GM12878 (cell line): ENCODE data around the gene RETN. TPM values are rescaled to one million over a fixed set of nuclear protein-coding genes. Genes with fewer than 3 reads are reported as not detected.
"Not testable (repeated sequence)": the region's sequence is repeated elsewhere in the genome, so short reads cannot be mapped to it uniquely, and the experiment has no call there.

Experiments
- ATAC-seq: fragments of 200-7000 bp; cut with Tn5 transposase; 3 replicates; pipeline ENCODE4 v1.9.1; 2020; ENCODE audit warnings: mild to moderate bottlenecking, moderate library complexity
- BruUV-seq: library from RNA; stranded (reverse); fragments of 400-500 nt; replicated peaks from 2 replicates; lab custom pipeline; 2021; lab: Mats Ljungman, UMichigan
- CTCF ChIA-PET: fragments of 300-600 bp; sonication (Branson Sonifier 250); formaldehyde crosslinking; extraction: SDS; loops from one replicate; lab custom pipeline; 2021; ENCODE audit warnings: inconsistent platforms; lab: Yijun Ruan, JAX
- POLR2A ChIA-PET: fragments of 350-600 bp; formaldehyde crosslinking; extraction: SDS; loops from one replicate; lab custom pipeline; 2021; ENCODE audit warnings: inconsistent platforms; lab: Charles Lee
- RAD21 ChIA-PET: fragments of 300-600 bp; sonication (Branson Sonifier 250); formaldehyde crosslinking; loops from one replicate; lab custom pipeline; 2023; ENCODE audit warnings: antibody characterized with exemption; ENCODE audit not compliant: unreplicated experiment; lab: Charles Lee
- SMC1A ChIA-PET: fragments of 300-600 bp; sonication (Branson Sonifier 250); formaldehyde crosslinking; loops from one replicate; lab custom pipeline; 2023; ENCODE audit not compliant: unreplicated experiment, uncharacterized antibody; lab: Charles Lee
- DNase-seq: peaks from one replicate; pipeline ENCODE4 v3.0.0-alpha.2; 2011; ENCODE audit warnings: low read depth, low spot score
- FAIRE-seq: peaks from 3 replicates; lab custom pipeline; 2011; peaks lifted over from hg19 to GRCh38; lab: Jason Lieb, UNC
- H2AFZ ChIP-seq: 2 replicates; pipeline ENCODE4 v1.6.0; 2011; ENCODE audit warnings: low read depth, low read length, control low read depth; ENCODE audit not compliant: control insufficient read depth
- H3K27ac ChIP-seq: 2 replicates; pipeline ENCODE4 v1.5.1; 2011; ENCODE audit warnings: control low read depth; ENCODE audit not compliant: control insufficient read depth, insufficient read depth
- H3K27me3 ChIP-seq, 2 experiments: replicated peaks in 1 of 2; 2 replicates each; pipeline versions ENCODE4 v1.6.0 to v1.6.1; 2011; ENCODE audit warnings: low read length in 1 of 2; ENCODE audit not compliant: control insufficient read depth in 2 of 2, insufficient read depth in 2 of 2
- H3K36me3 ChIP-seq, 2 experiments: 2 replicates each; pipeline ENCODE4 v1.5.1; 2011; ENCODE audit warnings: low read length in 1 of 2; ENCODE audit not compliant: control insufficient read depth in 2 of 2, insufficient read depth in 2 of 2
- H3K4me1 ChIP-seq: 2 replicates; pipeline ENCODE4 v1.6.1; 2011; ENCODE audit warnings: mild to moderate bottlenecking, low read length, moderate library complexity, mixed read lengths; ENCODE audit not compliant: control insufficient read depth, insufficient read depth
- H3K4me2 ChIP-seq: 2 replicates; pipeline ENCODE4 v1.6.0; 2011; ENCODE audit warnings: control low read depth; ENCODE audit not compliant: control insufficient read depth, insufficient read depth
- H3K4me3 ChIP-seq: fragments of 200-600 bp; sonication (generic); 2 replicates; pipeline ENCODE4 v1.5.1; 2016
- H3K79me2 ChIP-seq: 2 replicates; pipeline ENCODE4 v1.6.0; 2011; ENCODE audit warnings: low read length; ENCODE audit not compliant: control insufficient read depth, insufficient read depth
- H3K9ac ChIP-seq: 2 replicates; pipeline ENCODE4 v1.8.0; 2011; ENCODE audit warnings: low read length, control low read depth, mixed read lengths; ENCODE audit not compliant: control insufficient read depth, insufficient read depth
- H3K9me3 ChIP-seq: replicated peaks from 3 replicates; pipeline ENCODE4 v1.5.1; 2011; ENCODE audit warnings: mild to moderate bottlenecking, low read length; ENCODE audit not compliant: control insufficient read depth, insufficient read depth
- H4K20me1 ChIP-seq: 2 replicates; pipeline ENCODE4 v1.6.0; 2011; ENCODE audit not compliant: control insufficient read depth, insufficient read depth
- ATF2 ChIP-seq: IDR thresholded peaks from 2 replicates; pipeline ENCODE4 v1.6.1; 2012; ENCODE audit warnings: low read length, inconsistent platforms
- KLF5 ChIP-seq: fragments of 450-650 bp; IDR thresholded peaks from 2 replicates; pipeline ENCODE4 v1.6.1; 2014; ENCODE audit warnings: mild to moderate bottlenecking; ENCODE audit not compliant: partially characterized antibody
- MEF2A ChIP-seq: IDR thresholded peaks from 2 replicates; pipeline ENCODE4 v1.6.1; 2011; ENCODE audit warnings: low read depth, mild to moderate bottlenecking, low read length, moderate library complexity; ENCODE audit not compliant: insufficient read depth
- SIX5 ChIP-seq: IDR thresholded peaks from 2 replicates; pipeline ENCODE4 v1.6.1; 2011; ENCODE audit warnings: mild to moderate bottlenecking, low read depth, low read length, moderate library complexity; ENCODE audit not compliant: severe bottlenecking
- SMAD5 ChIP-seq: IDR thresholded peaks from 2 replicates; pipeline ENCODE4 v1.6.1; 2016; ENCODE audit warnings: antibody characterized with exemption, low read depth
- SRF ChIP-seq, 2 experiments: IDR thresholded peaks; 2 replicates each; pipeline ENCODE4 v1.6.1; 2011; ENCODE audit warnings: low read depth in 2 of 2, low read length in 2 of 2, mild to moderate bottlenecking in 1 of 2, moderate library complexity in 1 of 2
- WGBS: methylation state at CpG from one replicate; pipeline ENCODE4 v1.1.6; 2016; ENCODE audit warnings: low lambda C conversion rate; ENCODE audit not compliant: insufficient replicate concordance, insufficient coverage; ENCODE audit errors: missing lambda C conversion rate; 5-methylcytosine and 5-hydroxymethylcytosine counted together
- in situ Hi-C: fragments of 300-500 bp; cut with MboI; formaldehyde crosslinking; loops from 9 replicates; pipeline ENCODE4 v1.14.3; 2018; ENCODE audit warnings: mixed read lengths
- intact Hi-C: fragments of 100-400 bp; cut with micrococcal nuclease; formaldehyde crosslinking; loops from one replicate; pipeline ENCODE4 v1.14.2; 2022; ENCODE audit not compliant: unreplicated experiment
- polyA plus RNA-seq, 11 experiments: library from polyadenylated mRNA; depleted of rRNA in 4 of 11; unstranded in 6 of 11; stranded (reverse) in 5 of 11; fragments of >200 nt; fragmentation: Nextera tagmentation in 4 of 11; fragmentation: Illumina TruSeq in 1 of 11; extraction: Ambion mirVana in 4 of 11; extraction: Trizol in 1 of 11; gene quantifications; 1 replicate in 1 of 11; 2 replicates in 10 of 11; pipeline versions ENCODE4 v1.2.1 to v1.2.3, GENCODE V29; 2011 to 2016; ENCODE audit warnings: inconsistent platforms in 2 of 11, missing spikeins in 2 of 11, low read depth in 1 of 11
- total RNA-seq, 4 experiments: library from RNA; depleted of rRNA in 3 of 4; stranded (reverse); fragments of >200 nt in 3 of 4; fragmentation: Illumina TruSeq in 1 of 4; extraction: Trizol in 1 of 4; gene quantifications; 2 replicates each; pipeline versions ENCODE4 v1.2.1 to v1.2.3, GENCODE V29; 2013 to 2021

RETN gene
- total and polyA plus RNA-seq, 10 of the 15 experiments (the other 5 are each of a cell fraction or from before 2014, with no cell fraction given) = 0.26 TPM; not detected in 9

DNA sequence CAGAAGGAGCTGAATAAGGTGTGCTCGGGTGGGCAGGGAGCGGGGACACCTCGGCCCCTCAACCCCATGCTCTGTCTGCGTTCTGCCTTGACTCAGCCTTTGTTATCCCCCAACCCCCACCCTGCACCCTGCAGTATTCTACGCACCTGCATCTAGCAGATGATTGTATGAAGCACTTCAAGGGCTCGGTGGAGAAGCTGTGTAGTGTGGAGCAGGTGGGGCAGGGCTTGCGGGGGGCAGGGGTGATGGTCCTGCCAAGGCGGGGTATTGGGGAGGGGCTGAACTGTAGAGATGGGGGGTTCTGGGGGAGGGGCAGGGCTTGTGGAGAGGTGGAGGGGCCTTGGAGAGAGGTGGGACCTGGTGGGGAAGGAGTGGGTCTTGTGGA is 25.8 kb upstream of the RETN start:
- RAD21 ChIA-PET = no interaction called here
- Histone ChIP-seq H3K9me3 (no peaks in the 10 kb centered on the region; the same call in 2 of the 3 replicates), H3K27me3 (no peaks in the 10 kb centered on the region), H3K4me3 (no peak overlapping the region), H3K79me2 (peaks cover 4% of the 10 kb centered on the region), H3K36me3 (peaks cover 0 to 7% of the 10 kb centered on the region in 2 experiments; a peak in 3 of 4 replicates), H4K20me1 (no peaks in the 10 kb centered on the region), H3K27ac (no peak overlapping the region), H3K4me2 (no peak overlapping the region), H2AFZ (no peak overlapping the region), H3K4me1 (peaks cover 5% of the 10 kb centered on the region), H3K9ac (no peak overlapping the region)
- no peak for TF ChIP-seq MEF2A
- no peak for TF ChIP-seq ATF2
- TF ChIP-seq SMAD5 = no peak
- no peak for TF ChIP-seq SRF (IDR thresholded peaks at IDR 0.05; ENCODE audit: low read depth in 2 of 2, low read length in 2 of 2)
- TF ChIP-seq KLF5 = no peak
- no peak for TF ChIP-seq SIX5
- SMC1A ChIA-PET = no interaction called here
- DNase-seq (no peak), ATAC-seq (no peak), FAIRE-seq (no peak)
- in situ Hi-C loops = no loop called here
- POLR2A ChIA-PET = no interaction called here
- CTCF ChIA-PET = interaction anchor here (0.7 to 1.2 kb wide), 2 partner anchors 13 to 74 kb away, joined by 3 read pairs; partner anchors contain the start of gene PET100
- intact Hi-C loops = no loop called here
- WGBS = 94% methylated on average over 8 of the region's 8 CpGs
- BruUV-seq = no TSS peak

- H3K36me3 ChIP-seq, H3K27ac ChIP-seq, H3K9me3 ChIP-seq, BruUV-seq, in situ Hi-C loops, H3K4me1 ChIP-seq, DNase-seq, RAD21 ChIA-PET, CTCF ChIA-PET, ATAC-seq, intact Hi-C loops, H3K4me2 ChIP-seq, SMC1A ChIA-PET, H2AFZ ChIP-seq, H3K4me3 ChIP-seq, H4K20me1 ChIP-seq, H3K27me3 ChIP-seq, FAIRE-seq, H3K9ac ChIP-seq, H3K79me2 ChIP-seq: not testable (repeated sequence)
- POLR2A ChIA-PET = interaction anchor here (0.6 kb wide), 1 partner anchor 18 kb away, joined by 5 read pairs; no protein-coding TSS in a partner anchor
- 72% methylated on average over 9 of the region's 10 CpGs for WGBS
These were observed 25.0 kb upstream of the RETN start for GRCh38 chr19:7643629-7644549.
